NCI-H526 treated with DMSO at 0.1 percent for 48 hours (cell line): ENCODE results near the gene TYMP.
"Not testable (repeated sequence)": the region's sequence is repeated elsewhere in the genome, so short reads cannot be mapped to it uniquely, and the experiment has no call there.

Source experiments
- DNase-seq: peaks from one replicate; lab custom pipeline; 2025; lab: John Stamatoyannopoulos, UW

Gene TYMP

GRCh38 chr22:50537765-50538164, 8.0 kb upstream of the TYMP start:
- DNase-seq, result no peak

- no peak for DNase-seq
These were observed 6.4 kb upstream of the TYMP start for GRCh38 chr22:50536226-50536625.

GRCh38 chr22:50535113-50535512, 5.3 kb upstream of the TYMP start:
- no peak for DNase-seq

GRCh38 chr22:50533856-50534711, 4.3 kb upstream of the TYMP start:
- not testable (repeated sequence) for DNase-seq

- DNase-seq, result no peak
These were observed 3.3 kb upstream of the TYMP start for GRCh38 chr22:50532824-50533796.

GRCh38 chr22:50531962-50532674, 2.3 kb upstream of the TYMP start:
- DNase-seq, result no peak

- no peak for DNase-seq
These were observed 1.7 kb upstream of the TYMP start for GRCh38 chr22:50531546-50531961.

GRCh38 chr22:50530877-50531545, 1.2 kb upstream of the TYMP start:
- DNase-seq, result no peak

- DNase-seq, result no peak
These were observed 716 bp upstream of the TYMP start for GRCh38 chr22:50530580-50530876.

GRCh38 chr22:50529416-50529896, 356 bp downstream of the TYMP start:
- no peak for DNase-seq

GRCh38 chr22:50528682-50529415, 963 bp downstream of the TYMP start:
- no peak for DNase-seq

GRCh38 chr22:50527921-50528681, 1.7 kb downstream of the TYMP start:
- DNase-seq, result no peak

- DNase-seq, result no peak
These were observed 2.7 kb downstream of the TYMP start for GRCh38 chr22:50526834-50527801.

GRCh38 chr22:50526108-50526833, 3.5 kb downstream of the TYMP start:
- no peak for DNase-seq

- DNase-seq, result peak; percentile 66
These were observed 4.0 kb downstream of the TYMP start for GRCh38 chr22:50525858-50526107.

GRCh38 chr22:50525104-50525857, 4.5 kb downstream of the TYMP start, which contains the start of gene SCO2:
SCO2 (minus strand) TSS chr22:50525598; CDS start chr22:50524411, 1,187 bp downstream.
- peak; percentile 80 for DNase-seq

GRCh38 chr22:50524676-50525103, 5.1 kb downstream of the TYMP start:
- DNase-seq, result no peak
